ENCODE measurements around the gene MSL2. TPM values are rescaled to one million over a fixed set of nuclear protein-coding genes. Genes with fewer than 3 reads are reported as not detected.
"Not testable (repeated sequence)": the region's sequence is repeated elsewhere in the genome, so short reads cannot be mapped to it uniquely, and the experiment has no call there.

Gene MSL2
- total and polyA plus RNA-seq, 5 donors from 2014 or later = 31.2 to 146 (median 38.7) TPM

DNA sequence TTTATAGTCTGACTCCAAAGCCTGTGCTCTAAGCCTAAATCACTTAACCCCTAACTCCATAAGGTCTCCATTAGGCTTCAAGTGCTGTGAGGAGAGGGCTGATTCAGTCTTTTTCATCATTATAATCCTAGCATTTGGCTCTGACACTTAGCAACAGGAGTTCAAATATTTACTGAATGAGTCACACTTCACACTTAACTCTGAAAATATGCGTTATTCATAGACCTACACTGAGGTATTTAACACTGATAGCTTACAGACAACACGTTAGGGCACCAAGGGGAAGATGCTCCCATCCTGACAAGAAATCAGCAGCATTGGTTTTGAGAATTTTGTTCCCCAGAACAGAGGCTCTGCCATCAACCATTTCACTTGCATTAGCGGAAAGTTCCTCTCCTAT, 53.5 kb downstream of the MSL2 start:
- Mint-ChIP-seq H3K4me3 (no peak overlapping the region), H3K36me3 (no peaks in the 10 kb centered on the region), H3K27me3 (no peaks in the 10 kb centered on the region), H3K9me3 (no peaks in the 10 kb centered on the region), H3K27ac (peak overlapping the region in 1 of 3 donors; percentile 44), H3K4me1 (peaks cover 14 to 23% (median 18%) of the 10 kb centered on the region in 4 donors)
- Histone ChIP-seq H3K4me3 (ENCODE audit: low read depth, low read length) (no peak overlapping the region), H3K36me3 (ENCODE audit: control insufficient read depth, insufficient read depth, low read length) (no peaks in the 10 kb centered on the region), H3K4me1 (ENCODE audit: control insufficient read depth, insufficient read depth, low read length, poor library complexity, severe bottlenecking) (no peaks in the 10 kb centered on the region), H3K9me3 (ENCODE audit: control insufficient read depth in 2 of 2, low read length in 2 of 2) (no peaks in the 10 kb centered on the region), H3K27ac (ENCODE audit: insufficient read depth, low read length, poor library complexity, severe bottlenecking) (no peak overlapping the region), H3K27me3 (ENCODE audit: control insufficient read depth, insufficient read depth, low read length) (no peaks in the 10 kb centered on the region)
- DNase-seq = no peak
- ATAC-seq (ENCODE audit: low read depth in 2 of 2) = no peak

DNA sequence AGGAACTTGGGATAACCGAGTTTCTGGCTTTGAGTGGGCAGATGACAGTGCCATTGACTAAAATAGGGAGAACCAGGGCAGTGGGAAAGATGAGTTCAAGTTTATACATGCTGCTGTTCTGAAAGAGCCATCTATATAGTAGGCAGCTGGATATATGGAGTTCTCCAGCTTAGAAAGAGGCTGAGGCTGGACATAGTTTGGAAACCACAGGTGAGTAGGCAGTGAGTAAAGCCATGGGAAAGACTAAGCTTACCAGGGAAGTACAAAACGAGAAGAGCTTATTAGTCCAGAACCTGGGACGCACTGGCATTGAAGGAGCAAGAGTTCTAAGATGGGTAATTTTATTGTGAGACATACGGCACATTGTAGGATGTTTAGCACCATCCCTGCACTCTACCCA, 54.2 kb downstream of the MSL2 start:
- DNase-seq = no peak
- Mint-ChIP-seq H3K4me1 (peaks cover 13 to 22% (median 15%) of the 10 kb centered on the region in 4 donors), H3K4me3 (no peak overlapping the region), H3K27me3 (no peaks in the 10 kb centered on the region), H3K27ac (peak overlapping the region in 1 of 3 donors; percentile 44), H3K9me3 (no peaks in the 10 kb centered on the region), H3K36me3 (no peaks in the 10 kb centered on the region)
- Histone ChIP-seq H3K27ac (ENCODE audit: insufficient read depth, low read length, poor library complexity, severe bottlenecking) (no peak overlapping the region), H3K36me3 (ENCODE audit: control insufficient read depth, insufficient read depth, low read length) (no peaks in the 10 kb centered on the region), H3K9me3 (ENCODE audit: control insufficient read depth in 2 of 2, low read length in 2 of 2) (no peaks in the 10 kb centered on the region), H3K4me3 (ENCODE audit: low read depth, low read length) (no peak overlapping the region), H3K27me3 (ENCODE audit: control insufficient read depth, insufficient read depth, low read length) (no peaks in the 10 kb centered on the region), H3K4me1 (ENCODE audit: control insufficient read depth, insufficient read depth, low read length, poor library complexity, severe bottlenecking) (no peaks in the 10 kb centered on the region)
- no peak for ATAC-seq (ENCODE audit: low read depth in 2 of 2)

DNA sequence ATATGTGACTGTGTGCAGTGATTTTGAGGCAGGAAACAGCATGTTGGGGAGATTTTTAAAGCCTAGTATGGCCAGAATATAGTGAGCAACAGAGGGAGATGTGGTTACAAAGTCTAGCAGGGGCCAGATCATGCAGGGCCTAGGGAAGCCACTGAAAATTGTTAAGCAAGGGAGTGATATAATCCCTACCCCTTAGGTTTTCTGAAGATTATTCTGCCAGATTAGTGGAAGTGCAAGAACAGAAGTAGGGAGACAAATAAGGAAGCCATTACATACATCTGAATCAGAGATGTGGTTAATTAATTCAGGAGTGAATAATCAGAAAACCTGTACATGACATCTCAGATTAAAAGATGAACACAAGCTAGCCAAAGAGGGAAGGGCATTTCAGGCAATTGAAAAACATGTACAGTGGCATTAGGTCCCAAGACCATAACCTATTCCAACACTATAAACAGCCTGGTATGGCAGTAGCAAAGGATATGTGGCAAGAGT, 54.8 kb downstream of the MSL2 start:
- ATAC-seq (ENCODE audit: low read depth in 2 of 2) = no peak
- Mint-ChIP-seq H3K4me3 (no peak overlapping the region), H3K36me3 (no peaks in the 10 kb centered on the region), H3K4me1 (peaks cover 12 to 21% (median 15%) of the 10 kb centered on the region in 4 donors), H3K27ac (peak overlapping the region in 1 of 3 donors; percentile 60), H3K9me3 (no peaks in the 10 kb centered on the region), H3K27me3 (no peaks in the 10 kb centered on the region)
- Histone ChIP-seq H3K4me1 (ENCODE audit: control insufficient read depth, insufficient read depth, low read length, poor library complexity, severe bottlenecking) (no peaks in the 10 kb centered on the region), H3K27ac (ENCODE audit: insufficient read depth, low read length, poor library complexity, severe bottlenecking) (no peak overlapping the region), H3K36me3 (ENCODE audit: control insufficient read depth, insufficient read depth, low read length) (no peaks in the 10 kb centered on the region), H3K27me3 (ENCODE audit: control insufficient read depth, insufficient read depth, low read length) (no peaks in the 10 kb centered on the region), H3K4me3 (ENCODE audit: low read depth, low read length) (no peak overlapping the region), H3K9me3 (ENCODE audit: control insufficient read depth in 2 of 2, low read length in 2 of 2) (no peaks in the 10 kb centered on the region)
- no peak for DNase-seq

DNA sequence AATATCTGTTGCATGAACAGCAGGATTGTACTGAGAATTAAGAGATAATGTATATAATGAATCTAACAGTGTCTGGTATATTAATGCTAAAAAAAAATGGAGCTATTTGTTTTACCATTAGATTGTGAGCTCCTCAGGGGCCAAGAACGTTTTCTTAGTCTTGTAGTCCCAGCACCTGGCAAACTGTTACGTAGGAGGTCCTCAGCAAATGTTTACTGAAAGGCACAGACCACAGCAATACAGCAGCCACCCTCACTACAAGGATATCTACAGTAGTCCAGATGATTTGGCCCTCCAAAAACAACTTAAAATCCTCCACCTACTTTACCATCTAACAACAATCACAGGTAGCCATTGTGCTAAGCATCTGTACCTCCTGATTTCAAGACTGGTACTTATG, 59.7 kb downstream of the MSL2 start:
- Mint-ChIP-seq H3K9me3 (no peaks in the 10 kb centered on the region), H3K36me3 (no peaks in the 10 kb centered on the region), H3K27ac (peak overlapping the region in 1 of 3 donors; percentile 46), H3K4me3 (no peak overlapping the region), H3K4me1 (peaks cover 0 to 7% (median 3%) of the 10 kb centered on the region in 4 donors), H3K27me3 (no peaks in the 10 kb centered on the region)
- no peaks in the 10 kb centered on the region for H3K36me3 ChIP-seq (ENCODE audit: control insufficient read depth, insufficient read depth, low read length)
- ATAC-seq (ENCODE audit: low read depth in 2 of 2) (no peak), DNase-seq (no peak)
- H3K9me3 ChIP-seq (ENCODE audit: control insufficient read depth in 2 of 2, low read length in 2 of 2) = no peaks in the 10 kb centered on the region
- H3K27ac ChIP-seq (ENCODE audit: insufficient read depth, low read length, poor library complexity, severe bottlenecking) = no peak overlapping the region
- no peak overlapping the region for H3K4me3 ChIP-seq (ENCODE audit: low read depth, low read length)
- no peaks in the 10 kb centered on the region for H3K27me3 ChIP-seq (ENCODE audit: control insufficient read depth, insufficient read depth, low read length)
- H3K4me1 ChIP-seq (ENCODE audit: control insufficient read depth, insufficient read depth, low read length, poor library complexity, severe bottlenecking) = no peaks in the 10 kb centered on the region

DNA sequence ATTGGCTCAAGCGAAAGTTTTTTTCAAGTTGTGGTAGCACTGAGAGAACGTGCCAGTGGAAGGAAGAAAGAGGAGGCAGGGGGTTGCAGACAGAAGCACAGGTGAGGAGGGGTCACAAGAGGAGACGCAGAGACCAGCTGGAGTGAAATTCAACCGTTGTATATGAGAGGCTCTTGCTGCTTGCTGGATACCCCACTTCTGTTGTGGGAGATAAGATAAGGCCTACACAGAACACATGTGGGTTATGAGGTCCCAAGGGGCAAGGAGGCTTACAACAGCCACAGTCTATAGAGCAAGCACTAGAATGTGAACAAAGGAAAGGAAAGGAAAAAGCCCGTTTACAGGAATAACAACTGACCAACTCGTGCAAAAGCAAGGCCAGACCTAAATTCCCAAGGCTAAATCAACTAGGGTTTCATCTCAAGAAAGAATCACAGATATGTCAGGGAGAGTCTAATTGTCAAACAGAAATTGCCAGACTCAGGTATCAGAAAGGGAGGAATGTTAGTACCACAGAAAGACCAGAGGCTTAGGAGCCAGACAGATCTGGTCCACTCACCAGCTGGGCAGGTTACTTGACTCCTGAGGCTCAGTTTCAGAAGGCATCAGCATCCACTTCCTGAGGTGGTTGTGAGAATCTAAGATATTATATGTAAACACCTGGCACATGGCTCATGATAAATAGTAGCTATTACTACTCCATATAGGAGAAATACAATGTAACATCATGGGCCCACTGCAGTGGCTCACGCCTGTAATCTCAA, 60.9 kb downstream of the MSL2 start:
- ATAC-seq (ENCODE audit: low read depth in 2 of 2) (no peak), DNase-seq (no peak)
- H3K4me3 Mint-ChIP-seq = no peak overlapping the region
- no peaks in the 10 kb centered on the region for H3K9me3 ChIP-seq (ENCODE audit: control insufficient read depth in 2 of 2, low read length in 2 of 2)
- H3K36me3 Mint-ChIP-seq = no peaks in the 10 kb centered on the region
- peaks cover 0 to 4% (median 1%) of the 10 kb centered on the region in 4 donors for H3K4me1 Mint-ChIP-seq
- peaks cover 0 to 3% (median 0%) of the 10 kb centered on the region in 7 donors for H3K9me3 Mint-ChIP-seq
- no peaks in the 10 kb centered on the region for H3K36me3 ChIP-seq (ENCODE audit: control insufficient read depth, insufficient read depth, low read length)
- no peaks in the 10 kb centered on the region for H3K27me3 Mint-ChIP-seq
- no peaks in the 10 kb centered on the region for H3K27me3 ChIP-seq (ENCODE audit: control insufficient read depth, insufficient read depth, low read length)
- no peak overlapping the region for H3K27ac ChIP-seq (ENCODE audit: insufficient read depth, low read length, poor library complexity, severe bottlenecking)
- H3K27ac Mint-ChIP-seq = peak overlapping the region in 1 of 3 donors; percentile 11
- no peaks in the 10 kb centered on the region for H3K4me1 ChIP-seq (ENCODE audit: control insufficient read depth, insufficient read depth, low read length, poor library complexity, severe bottlenecking)
- no peak overlapping the region for H3K4me3 ChIP-seq (ENCODE audit: low read depth, low read length)

DNA sequence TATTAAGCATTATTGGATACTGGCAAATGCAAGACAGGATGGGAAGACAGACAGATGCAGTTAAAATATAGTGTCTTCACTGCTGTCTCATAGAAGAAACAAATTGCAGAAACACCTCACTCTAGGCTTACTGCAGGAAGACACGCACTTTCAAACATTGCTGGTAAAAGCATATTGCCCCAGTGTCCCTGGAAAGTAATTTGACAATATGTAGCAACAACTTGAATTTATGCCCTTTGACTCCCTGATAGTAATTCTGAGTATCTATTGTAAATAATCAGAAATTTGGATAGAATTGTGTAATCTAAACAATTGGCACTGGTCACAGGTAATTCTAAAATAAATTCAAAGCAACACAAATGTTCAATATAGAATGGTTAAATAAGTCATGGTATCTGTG, 62.0 kb downstream of the MSL2 start:
- Histone ChIP-seq H3K27me3 (ENCODE audit: control insufficient read depth, insufficient read depth, low read length) (no peaks in the 10 kb centered on the region), H3K36me3 (ENCODE audit: control insufficient read depth, insufficient read depth, low read length) (no peaks in the 10 kb centered on the region), H3K27ac (ENCODE audit: insufficient read depth, low read length, poor library complexity, severe bottlenecking) (no peak overlapping the region), H3K4me3 (ENCODE audit: low read depth, low read length) (no peak overlapping the region), H3K9me3 (ENCODE audit: control insufficient read depth in 2 of 2, low read length in 2 of 2) (no peaks in the 10 kb centered on the region), H3K4me1 (ENCODE audit: control insufficient read depth, insufficient read depth, low read length, poor library complexity, severe bottlenecking) (no peaks in the 10 kb centered on the region)
- Mint-ChIP-seq H3K4me3 (no peak overlapping the region), H3K27ac (no peak overlapping the region), H3K4me1 (peaks cover 0 to 6% (median 1%) of the 10 kb centered on the region in 4 donors), H3K36me3 (no peaks in the 10 kb centered on the region), H3K27me3 (no peaks in the 10 kb centered on the region), H3K9me3 (peaks cover 0 to 3% (median 0%) of the 10 kb centered on the region in 7 donors)
- ATAC-seq (ENCODE audit: low read depth in 2 of 2) (no peak), DNase-seq (no peak)

DNA sequence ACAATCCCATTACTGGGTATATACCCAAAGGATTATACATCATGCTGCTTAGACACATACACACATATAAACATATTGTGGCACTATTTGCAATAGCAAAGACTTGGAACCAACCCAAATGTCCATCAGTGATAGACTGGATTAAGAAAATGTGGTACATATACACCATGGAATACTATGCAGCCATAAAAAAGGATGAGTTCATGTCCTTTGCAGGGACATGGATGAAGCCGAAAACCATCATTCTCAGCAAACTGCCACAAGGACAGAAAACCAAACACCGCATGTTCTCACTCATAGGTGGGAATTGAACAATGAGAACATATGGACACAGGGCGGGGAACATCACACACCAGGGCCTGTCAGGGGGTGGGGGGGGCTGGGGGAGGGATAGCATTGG, 64.5 kb downstream of the MSL2 start:
- H3K4me1 Mint-ChIP-seq; H3K4me1 ChIP-seq (ENCODE audit: control insufficient read depth, insufficient read depth, low read length, poor library complexity, severe bottlenecking); DNase-seq; ATAC-seq (ENCODE audit: low read depth in 2 of 2); H3K4me3 Mint-ChIP-seq; H3K27me3 Mint-ChIP-seq; H3K4me3 ChIP-seq (ENCODE audit: low read depth, low read length); H3K27ac Mint-ChIP-seq; H3K36me3 Mint-ChIP-seq; H3K27me3 ChIP-seq (ENCODE audit: control insufficient read depth, insufficient read depth, low read length); H3K27ac ChIP-seq (ENCODE audit: insufficient read depth, low read length, poor library complexity, severe bottlenecking); H3K9me3 ChIP-seq (ENCODE audit: control insufficient read depth in 2 of 2, low read length in 2 of 2); H3K36me3 ChIP-seq (ENCODE audit: control insufficient read depth, insufficient read depth, low read length): not testable (repeated sequence)
- H3K9me3 Mint-ChIP-seq = peaks cover 0 to 12% (median 5%) of the 10 kb centered on the region in 7 donors

DNA sequence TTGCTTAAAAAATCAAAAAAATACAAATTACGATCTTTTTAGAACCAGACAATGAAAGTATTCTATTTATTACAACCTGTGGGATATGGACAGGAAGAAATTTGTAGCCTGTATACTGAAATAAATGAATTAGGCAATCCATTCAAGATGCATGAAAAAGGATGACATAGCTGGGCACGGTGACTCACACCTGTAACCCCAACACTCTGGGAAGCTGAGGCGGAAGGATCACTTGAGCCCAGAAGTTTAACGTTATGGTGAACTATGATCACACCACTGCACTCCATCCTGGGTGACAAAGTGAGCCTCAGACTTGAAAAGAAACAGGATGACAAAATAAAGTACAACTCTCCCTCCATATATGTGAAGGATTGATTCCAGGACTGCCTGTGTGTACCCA, 74.1 kb downstream of the MSL2 start:
- Mint-ChIP-seq H3K36me3 (peaks cover 8% of the 10 kb centered on the region), H3K27ac (no peak overlapping the region), H3K27me3 (peaks cover 25% of the 10 kb centered on the region), H3K4me1 (peaks cover 0 to 6% (median 1%) of the 10 kb centered on the region in 4 donors), H3K9me3 (peaks cover 0 to 9% (median 1%) of the 10 kb centered on the region in 7 donors), H3K4me3 (no peak overlapping the region)
- no peaks in the 10 kb centered on the region for H3K9me3 ChIP-seq (ENCODE audit: control insufficient read depth in 2 of 2, low read length in 2 of 2)
- H3K36me3 ChIP-seq (ENCODE audit: control insufficient read depth, insufficient read depth, low read length) = no peaks in the 10 kb centered on the region
- no peak overlapping the region for H3K4me3 ChIP-seq (ENCODE audit: low read depth, low read length)
- no peaks in the 10 kb centered on the region for H3K4me1 ChIP-seq (ENCODE audit: control insufficient read depth, insufficient read depth, low read length, poor library complexity, severe bottlenecking)
- H3K27me3 ChIP-seq (ENCODE audit: control insufficient read depth, insufficient read depth, low read length) = peaks cover 2% of the 10 kb centered on the region
- ATAC-seq (ENCODE audit: low read depth in 2 of 2) (no peak), DNase-seq (no peak)
- H3K27ac ChIP-seq (ENCODE audit: insufficient read depth, low read length, poor library complexity, severe bottlenecking) = no peak overlapping the region
